ENCODE data around the gene EXOSC7. TPM values are rescaled to one million over a fixed set of nuclear protein-coding genes. Genes with fewer than 3 reads are reported as not detected.

EXOSC7 gene
- total RNA-seq, 1 experiment from 2014 or later, result 70.9 TPM

DNA sequence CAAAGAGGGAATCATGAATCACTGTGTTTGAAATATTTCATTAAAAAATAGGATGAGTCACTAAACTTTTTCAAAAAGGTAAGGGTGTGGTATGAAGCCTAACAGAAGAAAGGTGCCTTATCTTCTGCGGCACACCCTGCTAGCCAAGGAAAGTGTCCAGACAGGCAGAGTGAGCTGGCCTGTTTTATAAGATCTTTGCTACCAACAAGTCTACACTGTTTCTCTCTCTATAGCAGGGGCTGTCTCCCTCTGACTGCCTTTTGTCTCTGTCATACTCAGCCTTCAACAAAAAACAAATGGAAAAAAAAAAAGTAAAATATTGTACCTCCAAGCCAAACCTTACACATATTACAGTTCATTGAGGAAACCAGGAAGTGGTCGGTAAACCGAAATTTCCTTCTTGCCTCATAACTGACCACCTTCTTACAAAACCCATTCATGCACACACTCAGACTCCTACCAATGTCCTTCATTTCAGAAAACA, 9.2 kb upstream of the EXOSC7 start:
- Mint-ChIP-seq H3K4me1 (ENCODE audit: low read depth, unreplicated experiment) (no peaks in the 10 kb centered on the region), H3K27me3 (ENCODE audit: insufficient read depth, unreplicated experiment) (no peaks in the 10 kb centered on the region), H3K9me3 (ENCODE audit: unreplicated experiment) (no peaks in the 10 kb centered on the region), H3K4me3 (ENCODE audit: unreplicated experiment) (no peak overlapping the region), H3K27ac (ENCODE audit: unreplicated experiment) (peak overlapping the region; percentile 15), H3K36me3 (ENCODE audit: insufficient read depth, unreplicated experiment) (no peaks in the 10 kb centered on the region)
- ChIA-PET POLR2A (no interaction called here), CTCF (no interaction called here)
- Histone ChIP-seq H3K9me3 (no peaks in the 10 kb centered on the region), H3K4me3 (ENCODE audit: low read depth, low read length) (no peak overlapping the region), H3K27me3 (replicated peaks; ENCODE audit: control insufficient read depth, insufficient read depth, low read length) (no peaks in the 10 kb centered on the region), H3K4me1 (peaks cover 24% of the 10 kb centered on the region; the same call in 1 of the 2 replicates), H3K36me3 (ENCODE audit: control insufficient read depth, insufficient read depth, low read length) (no peaks in the 10 kb centered on the region)
- no TSS peak for BruUV-seq (replicated peaks)
- intact Hi-C loops (cut with micrococcal nuclease; ENCODE audit: unreplicated experiment), result no loop called here
- no peak for DNase-seq
- TF ChIP-seq, protein P1, sequence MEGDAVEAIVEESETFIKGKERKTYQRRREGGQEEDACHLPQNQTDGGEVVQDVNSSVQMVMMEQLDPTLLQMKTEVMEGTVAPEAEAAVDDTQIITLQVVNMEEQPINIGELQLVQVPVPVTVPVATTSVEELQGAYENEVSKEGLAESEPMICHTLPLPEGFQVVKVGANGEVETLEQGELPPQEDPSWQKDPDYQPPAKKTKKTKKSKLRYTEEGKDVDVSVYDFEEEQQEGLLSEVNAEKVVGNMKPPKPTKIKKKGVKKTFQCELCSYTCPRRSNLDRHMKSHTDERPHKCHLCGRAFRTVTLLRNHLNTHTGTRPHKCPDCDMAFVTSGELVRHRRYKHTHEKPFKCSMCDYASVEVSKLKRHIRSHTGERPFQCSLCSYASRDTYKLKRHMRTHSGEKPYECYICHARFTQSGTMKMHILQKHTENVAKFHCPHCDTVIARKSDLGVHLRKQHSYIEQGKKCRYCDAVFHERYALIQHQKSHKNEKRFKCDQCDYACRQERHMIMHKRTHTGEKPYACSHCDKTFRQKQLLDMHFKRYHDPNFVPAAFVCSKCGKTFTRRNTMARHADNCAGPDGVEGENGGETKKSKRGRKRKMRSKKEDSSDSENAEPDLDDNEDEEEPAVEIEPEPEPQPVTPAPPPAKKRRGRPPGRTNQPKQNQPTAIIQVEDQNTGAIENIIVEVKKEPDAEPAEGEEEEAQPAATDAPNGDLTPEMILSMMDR (IDR thresholded peaks at IDR 0.05; ENCODE audit: insufficient read depth in 1 of 2, low read depth in 1 of 2, low read length in 1 of 2, severe bottlenecking in 1 of 2, unreplicated experiment in 1 of 2), result no peak

DNA sequence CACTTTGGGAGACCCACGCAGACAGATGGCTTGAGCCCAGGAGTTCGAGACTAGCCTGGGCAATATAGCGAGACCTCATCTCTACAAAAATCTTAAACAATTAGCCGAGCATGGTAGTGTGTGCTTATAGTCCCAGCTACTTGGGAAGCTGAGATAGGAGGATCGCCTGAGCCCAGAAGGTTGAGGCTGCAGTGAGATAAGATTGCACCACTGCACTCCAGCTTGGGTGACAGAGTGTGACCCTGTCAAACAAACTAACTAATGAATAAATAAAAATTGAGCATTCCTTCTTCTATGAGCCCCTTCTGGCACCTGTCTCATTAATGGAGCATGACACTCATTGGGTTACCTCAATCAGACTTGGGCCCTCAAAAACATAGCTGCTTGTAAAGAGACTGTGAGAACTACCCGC, 7.6 kb upstream of the EXOSC7 start:
- H3K4me1 Mint-ChIP-seq (ENCODE audit: low read depth, unreplicated experiment), result no peaks in the 10 kb centered on the region
- Histone ChIP-seq H3K4me1 (peaks cover 26% of the 10 kb centered on the region; the same call in 1 of the 2 replicates), H3K9me3 (no peaks in the 10 kb centered on the region), H3K27me3 (replicated peaks; ENCODE audit: control insufficient read depth, insufficient read depth, low read length) (no peaks in the 10 kb centered on the region), H3K4me3 (ENCODE audit: low read depth, low read length) (no peak overlapping the region), H3K36me3 (ENCODE audit: control insufficient read depth, insufficient read depth, low read length) (no peaks in the 10 kb centered on the region)
- H3K27ac Mint-ChIP-seq (ENCODE audit: unreplicated experiment), result no peak overlapping the region
- ChIA-PET POLR2A (no interaction called here), CTCF (no interaction called here)
- no peak overlapping the region for H3K4me3 Mint-ChIP-seq (ENCODE audit: unreplicated experiment)
- H3K36me3 Mint-ChIP-seq (ENCODE audit: insufficient read depth, unreplicated experiment), result no peaks in the 10 kb centered on the region
- intact Hi-C loops (cut with micrococcal nuclease; ENCODE audit: unreplicated experiment), result no loop called here
- no peaks in the 10 kb centered on the region for H3K9me3 Mint-ChIP-seq (ENCODE audit: unreplicated experiment)
- BruUV-seq (replicated peaks), result no TSS peak
- no peaks in the 10 kb centered on the region for H3K27me3 Mint-ChIP-seq (ENCODE audit: insufficient read depth, unreplicated experiment)
- DNase-seq, result no peak
- TF ChIP-seq, protein P1 (IDR thresholded peaks at IDR 0.05; ENCODE audit: insufficient read depth in 1 of 2, low read depth in 1 of 2, low read length in 1 of 2, severe bottlenecking in 1 of 2, unreplicated experiment in 1 of 2), result no peak

DNA sequence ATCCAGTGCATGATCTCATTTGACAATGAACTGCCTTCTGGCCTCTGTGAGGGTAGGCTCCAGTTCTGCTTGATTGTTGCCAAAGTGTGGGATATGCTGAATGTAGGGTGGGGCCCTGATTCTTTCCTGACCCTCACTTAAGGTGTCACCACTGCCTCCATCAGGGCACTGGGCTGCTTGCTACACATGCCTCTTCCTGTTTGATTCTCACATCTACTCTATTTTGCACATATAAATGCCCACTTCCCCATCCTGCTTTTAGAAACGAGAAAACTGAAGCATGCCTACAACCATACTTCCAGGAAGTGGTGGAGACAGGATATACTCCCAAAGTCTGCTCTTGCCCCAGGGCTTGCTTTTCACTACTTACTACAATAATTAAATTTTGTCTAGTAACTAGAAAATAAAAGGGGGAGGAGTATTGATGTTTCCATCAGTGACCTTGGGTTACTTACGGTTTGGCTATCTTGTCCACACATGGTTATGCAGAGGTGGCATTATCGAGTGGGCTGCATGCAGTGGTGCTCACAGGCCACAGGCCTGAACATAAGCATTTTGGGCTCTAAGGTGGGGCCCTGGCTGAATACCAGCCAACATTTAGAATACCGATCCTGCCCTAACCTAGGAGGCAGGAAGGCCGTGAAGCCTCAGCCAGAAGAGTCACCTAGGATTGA, 6.8 kb upstream of the EXOSC7 start:
- Mint-ChIP-seq H3K4me3 (ENCODE audit: unreplicated experiment) (no peak overlapping the region), H3K27me3 (ENCODE audit: insufficient read depth, unreplicated experiment) (no peaks in the 10 kb centered on the region), H3K36me3 (ENCODE audit: insufficient read depth, unreplicated experiment) (no peaks in the 10 kb centered on the region), H3K9me3 (ENCODE audit: unreplicated experiment) (no peaks in the 10 kb centered on the region), H3K27ac (ENCODE audit: unreplicated experiment) (no peak overlapping the region), H3K4me1 (ENCODE audit: low read depth, unreplicated experiment) (peaks cover 3% of the 10 kb centered on the region)
- no peaks in the 10 kb centered on the region for H3K36me3 ChIP-seq (ENCODE audit: control insufficient read depth, insufficient read depth, low read length)
- no peak for DNase-seq
- H3K4me3 ChIP-seq (ENCODE audit: low read depth, low read length), result no peak overlapping the region
- ChIA-PET POLR2A (no interaction called here), CTCF (no interaction called here)
- intact Hi-C loops (cut with micrococcal nuclease; ENCODE audit: unreplicated experiment), result no loop called here
- peaks cover 33% of the 10 kb centered on the region for H3K4me1 ChIP-seq
- H3K27me3 ChIP-seq (replicated peaks; ENCODE audit: control insufficient read depth, insufficient read depth, low read length), result no peaks in the 10 kb centered on the region
- no TSS peak for BruUV-seq (replicated peaks)
- TF ChIP-seq, protein P1 (IDR thresholded peaks at IDR 0.05; ENCODE audit: insufficient read depth in 1 of 2, low read depth in 1 of 2, low read length in 1 of 2, severe bottlenecking in 1 of 2, unreplicated experiment in 1 of 2), result no peak
- no peaks in the 10 kb centered on the region for H3K9me3 ChIP-seq

Data from Caco-2 (cell line).